HuH-7.5 (cell line): ENCODE results near the gene MRPL45.

ENCODE experiments used
- DNase-seq: peaks from one replicate; pipeline ENCODE4 v3.0.0; 2011; ENCODE audit warnings: low spot score

The MRPL45 gene

GRCh38 chr17:38349097-38349730, 52.2 kb downstream of the MRPL45 start:
- peak; percentile 56 for DNase-seq

- DNase-seq: no peak
These were observed 53.1 kb downstream of the MRPL45 start for GRCh38 chr17:38350035-38350434.

- DNase-seq: peak; percentile 75
These were observed 54.6 kb downstream of the MRPL45 start, which contains the start of gene SOCS7 for GRCh38 chr17:38351412-38352222. Gene SOCS7, plus strand, starts transcription at chr17:38351844. Its CDS starts 209 bp downstream, at chr17:38352053.

GRCh38 chr17:38352245-38353085, 55.5 kb downstream of the MRPL45 start:
- DNase-seq: no peak

GRCh38 chr17:38353086-38353604, 56.2 kb downstream of the MRPL45 start:
- DNase-seq: no peak

GRCh38 chr17:38353668-38354067, 56.7 kb downstream of the MRPL45 start:
- no peak for DNase-seq

GRCh38 chr17:38354466-38354865, 57.5 kb downstream of the MRPL45 start:
- no peak for DNase-seq

- no peak for DNase-seq
These were observed 58.3 kb downstream of the MRPL45 start for GRCh38 chr17:38355251-38355650.

- no peak for DNase-seq
These were observed 60.6 kb downstream of the MRPL45 start for GRCh38 chr17:38357486-38358123.

GRCh38 chr17:38358586-38359513, 61.9 kb downstream of the MRPL45 start:
- no peak for DNase-seq

- DNase-seq: no peak
These were observed 64.9 kb downstream of the MRPL45 start for GRCh38 chr17:38361694-38362465.

GRCh38 chr17:38363016-38363415, 66.0 kb downstream of the MRPL45 start:
- no peak for DNase-seq

- DNase-seq: no peak
These were observed 67.8 kb downstream of the MRPL45 start for GRCh38 chr17:38364741-38365140.

- DNase-seq: no peak
These were observed 72.3 kb downstream of the MRPL45 start for GRCh38 chr17:38369124-38369886.
